Cardiac muscle cell (in vitro differentiated cells and primary cell): ENCODE data around the gene MESP1. TPM values are rescaled to one million over a fixed set of nuclear protein-coding genes. Genes with fewer than 3 reads are reported as not detected.

Experiments
- DNase-seq, 2 donors: peaks; one replicate each; pipeline versions ENCODE4 v3.0.0 to v3.0.0-alpha.2; 2010 to 2017; ENCODE audit warnings: low read depth in 1 of 2, low spot score in 1 of 2
- H3K27ac ChIP-seq: fragments of 200-600 bp; sonication (generic); 2 replicates; pipeline ENCODE4 v1.5.1; 2016
- H3K27me3 ChIP-seq: fragments of 200-600 bp; sonication (generic); 2 replicates; pipeline ENCODE4 v1.6.0; 2016; ENCODE audit warnings: control low read depth
- H3K36me3 ChIP-seq: fragments of 200-600 bp; sonication (generic); 2 replicates; pipeline ENCODE4 v1.5.1; 2016; ENCODE audit warnings: control low read depth
- H3K4me1 ChIP-seq: fragments of 200-600 bp; sonication (generic); 2 replicates; pipeline ENCODE4 v1.8.1; 2017; ENCODE audit warnings: low read depth, mild to moderate bottlenecking, mixed run types
- H3K4me3 ChIP-seq: fragments of 200-600 bp; sonication (generic); 2 replicates; pipeline ENCODE4 v1.5.1; 2016; ENCODE audit warnings: mild to moderate bottlenecking
- H3K9me3 ChIP-seq: fragments of 200-600 bp; sonication (generic); 2 replicates; pipeline ENCODE4 v1.5.1; 2017; ENCODE audit warnings: low read depth, mild to moderate bottlenecking, control low read depth
- polyA plus RNA-seq: library from polyadenylated mRNA; unstranded; fragments of >200 nt; fragmentation: Nextera tagmentation; extraction: Ambion mirVana; gene quantifications from 2 replicates; pipeline ENCODE4 v1.2.1, GENCODE V29; 2016
- total RNA-seq: library from RNA; depleted of rRNA; stranded (reverse); fragments of >200 nt; gene quantifications from 2 replicates; pipeline ENCODE4 v1.2.3, GENCODE V29; 2016
- TF ChIP-seq, protein P1 (sequence below): IDR thresholded peaks from 2 replicates; pipeline ENCODE4 v1.5.1; 2012; ENCODE audit warnings: low read depth, mild to moderate bottlenecking, low read length

MESP1 gene
- total and polyA plus RNA-seq, 2 experiments from 2014 or later: 5.3 to 9.9 TPM

- Histone ChIP-seq H3K4me3 (no peak overlapping the region), H3K4me1 (no peaks in the 10 kb centered on the region), H3K27ac (no peak overlapping the region), H3K27me3 (no peaks in the 10 kb centered on the region), H3K9me3 (no peaks in the 10 kb centered on the region), H3K36me3 (no peaks in the 10 kb centered on the region)
- peak in 1 of 2 donors; percentile 15 for DNase-seq
- TF ChIP-seq, protein P1, sequence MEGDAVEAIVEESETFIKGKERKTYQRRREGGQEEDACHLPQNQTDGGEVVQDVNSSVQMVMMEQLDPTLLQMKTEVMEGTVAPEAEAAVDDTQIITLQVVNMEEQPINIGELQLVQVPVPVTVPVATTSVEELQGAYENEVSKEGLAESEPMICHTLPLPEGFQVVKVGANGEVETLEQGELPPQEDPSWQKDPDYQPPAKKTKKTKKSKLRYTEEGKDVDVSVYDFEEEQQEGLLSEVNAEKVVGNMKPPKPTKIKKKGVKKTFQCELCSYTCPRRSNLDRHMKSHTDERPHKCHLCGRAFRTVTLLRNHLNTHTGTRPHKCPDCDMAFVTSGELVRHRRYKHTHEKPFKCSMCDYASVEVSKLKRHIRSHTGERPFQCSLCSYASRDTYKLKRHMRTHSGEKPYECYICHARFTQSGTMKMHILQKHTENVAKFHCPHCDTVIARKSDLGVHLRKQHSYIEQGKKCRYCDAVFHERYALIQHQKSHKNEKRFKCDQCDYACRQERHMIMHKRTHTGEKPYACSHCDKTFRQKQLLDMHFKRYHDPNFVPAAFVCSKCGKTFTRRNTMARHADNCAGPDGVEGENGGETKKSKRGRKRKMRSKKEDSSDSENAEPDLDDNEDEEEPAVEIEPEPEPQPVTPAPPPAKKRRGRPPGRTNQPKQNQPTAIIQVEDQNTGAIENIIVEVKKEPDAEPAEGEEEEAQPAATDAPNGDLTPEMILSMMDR: no peak
These were observed 46.6 kb downstream of the MESP1 start for GRCh38 chr15:89704411-89704810.

Other genes with a start within 250 kb of the MESP1 start
- gene TICRR, start 175.8 kb downstream of the MESP1 start, total RNA-seq: 3.8 and 11.0 TPM in 2 replicates
- gene TICRR, start 175.8 kb downstream of the MESP1 start, polyA plus RNA-seq: 2.7 and 5.6 TPM in 2 replicates
- 24.4 and 33.8 TPM in 2 replicates for gene KIF7, start 95.8 kb downstream of the MESP1 start, total RNA-seq
- 12.5 and 23.1 TPM in 2 replicates for gene KIF7, start 95.8 kb downstream of the MESP1 start, polyA plus RNA-seq
- 0.32 and 0.57 TPM in 2 replicates for gene PLIN1, start 71.9 kb downstream of the MESP1 start, total RNA-seq
- gene PLIN1, start 71.9 kb downstream of the MESP1 start, polyA plus RNA-seq: 0.09 and 0.85 TPM in 2 replicates
- gene PEX11A, start 60.5 kb downstream of the MESP1 start, total RNA-seq: 5.9 and 11.8 TPM in 2 replicates
- 12.0 and 13.4 TPM in 2 replicates for gene PEX11A, start 60.5 kb downstream of the MESP1 start, polyA plus RNA-seq
- gene WDR93, start 60.4 kb downstream of the MESP1 start, total RNA-seq: 0.06 and 0.70 TPM in 2 replicates
- 0.59 and 0.73 TPM in 2 replicates for gene WDR93, start 60.4 kb downstream of the MESP1 start, polyA plus RNA-seq
- gene MESP2, start 25.1 kb upstream of the MESP1 start, total RNA-seq: 0.32 and 2.4 TPM in 2 replicates
- gene MESP2, start 25.1 kb upstream of the MESP1 start, polyA plus RNA-seq: 1.1 and 2.5 TPM in 2 replicates
- 0.21 TPM in 1 of 2 replicates, not detected in the other for gene ANPEP, start 63.6 kb upstream of the MESP1 start, total RNA-seq
- 0.17 and 0.20 TPM in 2 replicates for gene ANPEP, start 63.6 kb upstream of the MESP1 start, polyA plus RNA-seq
- 37.9 and 50.2 TPM in 2 replicates for gene AP3S2, start 142.7 kb upstream of the MESP1 start, total RNA-seq
- 31.0 and 34.6 TPM in 2 replicates for gene AP3S2, start 142.7 kb upstream of the MESP1 start, polyA plus RNA-seq
- 19.4 and 26.6 TPM in 2 replicates for gene ARPIN, start 161.7 kb upstream of the MESP1 start, total RNA-seq
- gene ARPIN, start 161.7 kb upstream of the MESP1 start, polyA plus RNA-seq: 10.5 and 12.9 TPM in 2 replicates